ENCODE measurements around the gene UPK2.
A peak's percentile ranks its signal among the peaks of the same experiment; 100 is the strongest.
"Not testable (repeated sequence)": the region's sequence is repeated elsewhere in the genome, so short reads cannot be mapped to it uniquely, and the experiment has no call there.

The UPK2 gene

DNA sequence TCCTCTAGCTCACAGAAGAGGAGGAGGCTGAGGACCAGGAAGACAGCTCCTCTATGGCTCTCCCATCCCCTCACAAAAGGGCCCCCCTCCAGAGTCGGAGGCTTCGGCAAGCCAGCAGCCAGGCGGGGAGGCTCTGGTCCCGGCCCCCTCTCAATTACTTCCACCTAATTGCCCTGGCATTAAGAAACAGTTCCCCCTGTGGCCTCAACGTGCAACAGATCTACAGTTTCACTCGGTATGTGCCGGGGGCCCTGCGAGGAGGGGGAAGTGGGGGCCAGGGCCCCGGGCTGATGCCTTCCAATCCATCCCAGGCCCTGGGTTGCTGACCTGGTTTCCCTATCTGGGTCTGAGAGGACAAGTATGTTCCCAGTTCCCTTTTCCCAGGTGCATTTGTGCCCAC, 23.3 kb downstream of the UPK2 start:
- no peaks in the 10 kb centered on the region for H3K36me3 ChIP-seq (ENCODE audit: control insufficient read depth, insufficient read depth, low read length)
- H3K4me2 ChIP-seq (ENCODE audit: low read length): no peak overlapping the region
- no peak overlapping the region for H3K27ac ChIP-seq
- no peak overlapping the region for H3K4me3 ChIP-seq (ENCODE audit: low read depth, low read length)
- H3K9me3 ChIP-seq (ENCODE audit: control insufficient read depth, low read length): no peaks in the 10 kb centered on the region
- no peaks in the 10 kb centered on the region for H3K4me1 ChIP-seq
- no peaks in the 10 kb centered on the region for H3K27me3 ChIP-seq (ENCODE audit: control insufficient read depth, insufficient read depth, low read length)
- no peak overlapping the region for H2AFZ ChIP-seq
- TF ChIP-seq, protein P1, sequence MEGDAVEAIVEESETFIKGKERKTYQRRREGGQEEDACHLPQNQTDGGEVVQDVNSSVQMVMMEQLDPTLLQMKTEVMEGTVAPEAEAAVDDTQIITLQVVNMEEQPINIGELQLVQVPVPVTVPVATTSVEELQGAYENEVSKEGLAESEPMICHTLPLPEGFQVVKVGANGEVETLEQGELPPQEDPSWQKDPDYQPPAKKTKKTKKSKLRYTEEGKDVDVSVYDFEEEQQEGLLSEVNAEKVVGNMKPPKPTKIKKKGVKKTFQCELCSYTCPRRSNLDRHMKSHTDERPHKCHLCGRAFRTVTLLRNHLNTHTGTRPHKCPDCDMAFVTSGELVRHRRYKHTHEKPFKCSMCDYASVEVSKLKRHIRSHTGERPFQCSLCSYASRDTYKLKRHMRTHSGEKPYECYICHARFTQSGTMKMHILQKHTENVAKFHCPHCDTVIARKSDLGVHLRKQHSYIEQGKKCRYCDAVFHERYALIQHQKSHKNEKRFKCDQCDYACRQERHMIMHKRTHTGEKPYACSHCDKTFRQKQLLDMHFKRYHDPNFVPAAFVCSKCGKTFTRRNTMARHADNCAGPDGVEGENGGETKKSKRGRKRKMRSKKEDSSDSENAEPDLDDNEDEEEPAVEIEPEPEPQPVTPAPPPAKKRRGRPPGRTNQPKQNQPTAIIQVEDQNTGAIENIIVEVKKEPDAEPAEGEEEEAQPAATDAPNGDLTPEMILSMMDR (IDR thresholded peaks at IDR 0.05): no peak
- no peaks in the 10 kb centered on the region for H3K79me2 ChIP-seq
- no peak overlapping the region for H3K9ac ChIP-seq

- Histone ChIP-seq H3K36me3 (ENCODE audit: control insufficient read depth, insufficient read depth, low read length) (no peaks in the 10 kb centered on the region), H3K4me3 (ENCODE audit: low read depth, low read length) (no peak overlapping the region), H3K4me2 (ENCODE audit: low read length) (no peak overlapping the region), H2AFZ (peak overlapping the region; percentile 34), H3K27me3 (ENCODE audit: control insufficient read depth, insufficient read depth, low read length) (no peaks in the 10 kb centered on the region), H3K9ac (no peak overlapping the region), H3K4me1 (no peaks in the 10 kb centered on the region), H3K27ac (no peak overlapping the region), H3K9me3 (ENCODE audit: control insufficient read depth, low read length) (no peaks in the 10 kb centered on the region), H3K79me2 (no peaks in the 10 kb centered on the region)
- TF ChIP-seq, protein P1 (IDR thresholded peaks at IDR 0.05): no peak
Measured at GRCh38 chr11:118980191-118980881, 24.2 kb downstream of the UPK2 start.

- H3K27ac ChIP-seq; H3K9me3 ChIP-seq (ENCODE audit: control insufficient read depth, low read length); H3K4me2 ChIP-seq (ENCODE audit: low read length); H3K27me3 ChIP-seq (ENCODE audit: control insufficient read depth, insufficient read depth, low read length); H3K9ac ChIP-seq; H2AFZ ChIP-seq; H3K4me1 ChIP-seq; H3K36me3 ChIP-seq (ENCODE audit: control insufficient read depth, insufficient read depth, low read length); H3K79me2 ChIP-seq; H3K4me3 ChIP-seq (ENCODE audit: low read depth, low read length): not testable (repeated sequence)
Measured at GRCh38 chr11:118984337-118984736, 28.2 kb downstream of the UPK2 start.

DNA sequence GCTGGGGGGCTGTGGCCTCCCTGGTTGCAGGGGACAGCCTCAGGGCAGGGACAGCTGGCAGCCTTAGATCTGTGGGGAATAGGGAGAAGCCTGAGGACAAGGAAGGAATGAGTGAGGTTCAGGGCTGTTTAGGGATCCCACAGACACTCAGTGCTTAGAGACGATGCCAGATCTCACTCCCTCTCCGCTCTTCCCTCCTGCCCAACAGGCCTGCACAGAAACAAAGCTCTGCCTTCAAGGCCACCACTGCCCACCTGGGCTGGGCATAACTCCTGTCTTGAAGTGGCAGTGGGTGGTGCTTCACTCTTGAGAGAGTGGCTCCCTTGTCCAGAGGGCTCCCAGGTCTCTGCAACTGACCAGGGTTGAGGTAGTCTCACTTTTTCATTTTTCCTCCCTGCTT, 28.7 kb downstream of the UPK2 start:
- no peak overlapping the region for H3K27ac ChIP-seq
- no peak overlapping the region for H3K9ac ChIP-seq
- H3K4me3 ChIP-seq (ENCODE audit: low read depth, low read length): no peak overlapping the region
- H3K79me2 ChIP-seq: no peaks in the 10 kb centered on the region
- no peaks in the 10 kb centered on the region for H3K4me1 ChIP-seq
- H3K27me3 ChIP-seq (ENCODE audit: control insufficient read depth, insufficient read depth, low read length): no peaks in the 10 kb centered on the region
- no peaks in the 10 kb centered on the region for H3K9me3 ChIP-seq (ENCODE audit: control insufficient read depth, low read length)
- TF ChIP-seq, protein P1 (IDR thresholded peaks at IDR 0.05): no peak
- no peaks in the 10 kb centered on the region for H3K36me3 ChIP-seq (ENCODE audit: control insufficient read depth, insufficient read depth, low read length)
- H3K4me2 ChIP-seq (ENCODE audit: low read length): no peak overlapping the region
- no peak overlapping the region for H2AFZ ChIP-seq

- Histone ChIP-seq H3K4me2 (ENCODE audit: low read length) (no peak overlapping the region), H3K9ac (no peak overlapping the region), H3K27me3 (ENCODE audit: control insufficient read depth, insufficient read depth, low read length) (no peaks in the 10 kb centered on the region), H3K4me3 (ENCODE audit: low read depth, low read length) (no peak overlapping the region), H3K27ac (no peak overlapping the region), H3K36me3 (ENCODE audit: control insufficient read depth, insufficient read depth, low read length) (no peaks in the 10 kb centered on the region), H2AFZ (no peak overlapping the region), H3K79me2 (no peaks in the 10 kb centered on the region), H3K4me1 (no peaks in the 10 kb centered on the region), H3K9me3 (ENCODE audit: control insufficient read depth, low read length) (no peaks in the 10 kb centered on the region)
- TF ChIP-seq, protein P1 (IDR thresholded peaks at IDR 0.05): no peak
Measured at GRCh38 chr11:118988280-118988679, 32.2 kb downstream of the UPK2 start.

GRCh38 chr11:118991486-118992038, 35.5 kb downstream of the UPK2 start:
- H3K9ac ChIP-seq; H3K27me3 ChIP-seq (ENCODE audit: control insufficient read depth, insufficient read depth, low read length); H3K4me3 ChIP-seq (ENCODE audit: low read depth, low read length); H3K4me1 ChIP-seq; H3K79me2 ChIP-seq; H2AFZ ChIP-seq; H3K4me2 ChIP-seq (ENCODE audit: low read length); H3K27ac ChIP-seq; H3K36me3 ChIP-seq (ENCODE audit: control insufficient read depth, insufficient read depth, low read length); H3K9me3 ChIP-seq (ENCODE audit: control insufficient read depth, low read length): not testable (repeated sequence)

Data from parathyroid adenoma (tissue), 2 donors.